ENCODE results near the gene VPS16.

GRCh38 chr20:2887715-2888114, 47.2 kb downstream of the VPS16 start:
- TF ChIP-seq CTCF (IDR thresholded peaks at IDR 0.05) (no peak), EP300 (IDR thresholded peaks at IDR 0.05) (no peak)

Measured in sigmoid colon (tissue), 4 donors.